NCI-H510A (cell line): ENCODE measurements around the gene CSN1S1.

ENCODE experiments used
- DNase-seq: peaks from one replicate; lab custom pipeline; 2025; lab: John Stamatoyannopoulos, UW

Gene CSN1S1

DNA sequence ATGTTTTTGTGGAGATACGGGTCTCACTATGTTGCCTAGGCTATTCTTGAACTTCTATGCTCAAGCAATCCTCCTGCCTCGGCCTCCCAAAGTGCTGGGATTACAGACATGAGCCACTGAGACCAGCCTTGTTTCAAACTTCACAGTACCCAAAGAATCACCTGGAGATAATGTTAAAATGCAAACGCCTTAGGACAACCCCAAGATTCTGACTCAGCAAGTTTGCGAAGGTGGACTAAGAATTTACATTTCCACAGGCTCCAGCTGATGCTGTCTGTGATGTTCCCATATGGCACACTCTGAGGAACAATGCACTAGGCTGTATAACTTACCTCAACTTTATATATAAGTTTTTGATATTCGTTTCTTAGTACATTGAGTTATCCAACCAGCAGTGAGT is 63.9 kb downstream of the CSN1S1 start:
- DNase-seq = no peak

DNA sequence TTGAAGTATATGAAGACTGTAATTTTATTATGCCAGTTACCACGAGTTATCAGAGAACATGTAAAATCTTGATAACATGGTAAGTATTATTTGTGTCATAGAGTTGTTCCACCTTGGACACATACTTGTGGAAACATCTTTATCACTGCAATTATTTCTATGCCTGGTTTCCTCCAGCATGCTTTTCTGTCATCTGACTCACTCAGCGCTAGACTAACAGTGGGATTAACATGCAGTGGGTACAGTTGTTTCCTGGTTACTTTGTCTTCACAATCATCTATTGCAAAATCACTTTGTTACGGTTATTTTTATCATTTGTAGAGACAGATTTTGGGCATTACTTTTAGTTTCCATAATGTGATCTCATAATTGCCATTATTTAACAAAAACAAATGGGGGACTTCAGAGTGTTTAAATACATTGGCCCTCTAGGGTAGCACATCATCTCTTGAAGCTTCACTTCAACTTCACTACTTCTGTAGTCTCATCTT is 64.7 kb downstream of the CSN1S1 start, which contains the start of gene STATH:
Gene STATH, plus strand, starts transcription at position 441 of the 491 bp plus-strand sequence. CDS start 2,472 bp downstream, outside the sequence.
- no peak for DNase-seq
